Nephron (organoid): ENCODE measurements around the gene OR51E1.

ENCODE experiments used
- H3K27ac Mint-ChIP-seq, 3 experiments: 2 replicates each; pipeline ENCODE4 v1.8.0; 2020; ENCODE audit warnings: mixed read lengths in 3 of 3, mild to moderate bottlenecking in 2 of 3, moderate library complexity in 1 of 3
- H3K27me3 Mint-ChIP-seq: 2 replicates; pipeline ENCODE4 v1.8.0; 2021; ENCODE audit warnings: low read depth, mild to moderate bottlenecking, moderate library complexity, mixed read lengths
- H3K36me3 Mint-ChIP-seq: 2 replicates; pipeline ENCODE4 v1.8.0; 2020; ENCODE audit warnings: low read depth, mixed read lengths
- H3K4me1 Mint-ChIP-seq: 2 replicates; pipeline ENCODE4 v1.8.0; 2020; ENCODE audit warnings: mixed read lengths
- H3K4me3 Mint-ChIP-seq, 3 experiments: 2 replicates each; pipeline ENCODE4 v1.8.0; 2020; ENCODE audit warnings: mild to moderate bottlenecking in 3 of 3, mixed read lengths in 3 of 3, moderate library complexity in 2 of 3
- H3K9me3 Mint-ChIP-seq: 2 replicates; pipeline ENCODE4 v1.8.0; 2020; ENCODE audit warnings: mixed read lengths
- TF ChIP-seq, protein P1 (sequence below), 3 experiments: fragments of 200-600 bp; sonication (generic); IDR thresholded peaks; one replicate each; pipeline ENCODE4 v1.5.0; 2021; ENCODE audit warnings: antibody characterized with exemption in 3 of 3; ENCODE audit not compliant: unreplicated experiment in 3 of 3

The OR51E1 gene

DNA sequence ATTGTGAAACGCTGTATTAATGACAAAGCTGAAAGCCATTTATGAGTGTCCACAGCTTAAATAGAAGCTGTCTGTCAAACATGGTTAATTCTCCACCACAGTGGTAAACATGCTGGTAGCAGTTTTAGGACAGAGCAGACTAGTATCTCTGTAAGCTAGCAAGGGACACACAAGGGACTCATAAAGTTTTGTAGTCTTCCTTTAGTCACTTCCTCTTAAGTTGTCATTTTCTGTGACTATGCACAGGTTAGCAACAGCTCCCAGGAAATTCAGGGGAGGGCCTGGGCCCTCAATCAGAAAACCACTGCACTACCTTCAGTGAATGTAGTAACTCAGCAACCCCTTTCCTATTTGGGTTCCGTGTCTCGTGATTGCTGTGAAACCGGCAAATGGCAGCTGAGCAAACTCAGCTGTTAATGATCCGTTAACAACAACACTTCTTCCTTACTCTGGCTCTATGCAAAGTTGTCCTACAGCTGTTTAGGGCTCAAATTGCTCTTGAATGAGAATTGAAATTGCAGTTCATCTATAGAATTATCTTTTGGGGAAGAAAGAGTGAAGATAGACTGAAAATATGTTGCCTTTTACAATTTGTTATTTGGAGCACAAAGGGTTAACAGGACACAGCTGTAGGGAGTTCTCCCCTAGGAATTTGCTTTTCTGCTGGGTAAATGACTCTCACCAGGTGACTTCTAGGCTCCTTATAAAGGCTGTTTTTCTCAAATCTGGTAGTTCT is 60.4 kb downstream of the OR51E1 start, which contains the start of gene MMP26:
TSS of gene MMP26 (plus strand) at position 731 of the 736 bp plus-strand sequence.
- H3K27ac Mint-ChIP-seq = peak within 1 kb of the TSS; percentile 79 to 92 (median 79)
- H3K4me1 Mint-ChIP-seq = peaks cover 37% of the 10 kb centered on the region
- TF ChIP-seq, protein P1, sequence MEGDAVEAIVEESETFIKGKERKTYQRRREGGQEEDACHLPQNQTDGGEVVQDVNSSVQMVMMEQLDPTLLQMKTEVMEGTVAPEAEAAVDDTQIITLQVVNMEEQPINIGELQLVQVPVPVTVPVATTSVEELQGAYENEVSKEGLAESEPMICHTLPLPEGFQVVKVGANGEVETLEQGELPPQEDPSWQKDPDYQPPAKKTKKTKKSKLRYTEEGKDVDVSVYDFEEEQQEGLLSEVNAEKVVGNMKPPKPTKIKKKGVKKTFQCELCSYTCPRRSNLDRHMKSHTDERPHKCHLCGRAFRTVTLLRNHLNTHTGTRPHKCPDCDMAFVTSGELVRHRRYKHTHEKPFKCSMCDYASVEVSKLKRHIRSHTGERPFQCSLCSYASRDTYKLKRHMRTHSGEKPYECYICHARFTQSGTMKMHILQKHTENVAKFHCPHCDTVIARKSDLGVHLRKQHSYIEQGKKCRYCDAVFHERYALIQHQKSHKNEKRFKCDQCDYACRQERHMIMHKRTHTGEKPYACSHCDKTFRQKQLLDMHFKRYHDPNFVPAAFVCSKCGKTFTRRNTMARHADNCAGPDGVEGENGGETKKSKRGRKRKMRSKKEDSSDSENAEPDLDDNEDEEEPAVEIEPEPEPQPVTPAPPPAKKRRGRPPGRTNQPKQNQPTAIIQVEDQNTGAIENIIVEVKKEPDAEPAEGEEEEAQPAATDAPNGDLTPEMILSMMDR (IDR thresholded peaks at IDR 0.05; ENCODE audit: unreplicated experiment in 3 of 3) = no peak
- H3K36me3 Mint-ChIP-seq = no peaks in the 10 kb centered on the region
- no peaks in the 10 kb centered on the region for H3K27me3 Mint-ChIP-seq
- H3K4me3 Mint-ChIP-seq = peak within 1 kb of the TSS in 2 of 3 experiments; percentile 12 to 13
- H3K9me3 Mint-ChIP-seq = no peaks in the 10 kb centered on the region

DNA sequence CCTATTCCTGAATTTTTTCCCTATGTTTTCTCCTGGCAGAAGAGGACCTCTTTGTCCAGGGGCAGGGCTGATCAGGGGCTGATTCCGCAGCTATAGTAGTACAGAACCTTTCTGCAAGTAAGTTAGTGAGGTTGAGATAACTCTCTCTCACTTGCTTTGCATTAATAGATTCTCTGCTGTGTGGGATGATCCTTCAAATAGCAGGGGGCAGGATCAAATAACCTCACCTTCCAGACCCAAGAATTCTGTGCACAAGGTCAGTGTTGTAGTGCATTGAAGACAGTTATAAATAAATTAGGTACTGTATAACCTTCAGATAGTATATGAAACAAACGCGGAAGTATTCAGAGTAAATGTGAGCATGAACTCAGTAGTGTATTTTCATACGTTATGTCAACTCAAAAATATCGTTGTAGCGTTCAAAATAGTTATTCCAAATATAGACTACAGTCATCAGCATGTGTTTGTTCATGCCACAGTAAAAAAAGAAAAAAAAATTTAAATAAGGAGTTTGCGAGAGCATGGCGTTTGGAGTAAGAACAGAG is 61.1 kb downstream of the OR51E1 start:
- Mint-ChIP-seq H3K36me3 (no peaks in the 10 kb centered on the region), H3K4me3 (peak overlapping the region in 1 of 3 experiments; percentile 9), H3K9me3 (no peaks in the 10 kb centered on the region), H3K27me3 (no peaks in the 10 kb centered on the region), H3K27ac (peak overlapping the region; percentile 79 to 92 (median 79)), H3K4me1 (peaks cover 37% of the 10 kb centered on the region)
- TF ChIP-seq, protein P1 (IDR thresholded peaks at IDR 0.05; ENCODE audit: unreplicated experiment in 3 of 3) = no peak
